ENCODE data around the gene CDC45. TPM values are rescaled to one million over a fixed set of nuclear protein-coding genes. Genes with fewer than 3 reads are reported as not detected.

CDC45 gene
- total and polyA plus RNA-seq, 2 donors (not counting 1 experiment from before 2014, with no cell fraction given), result 3.8 to 12.0 TPM

DNA sequence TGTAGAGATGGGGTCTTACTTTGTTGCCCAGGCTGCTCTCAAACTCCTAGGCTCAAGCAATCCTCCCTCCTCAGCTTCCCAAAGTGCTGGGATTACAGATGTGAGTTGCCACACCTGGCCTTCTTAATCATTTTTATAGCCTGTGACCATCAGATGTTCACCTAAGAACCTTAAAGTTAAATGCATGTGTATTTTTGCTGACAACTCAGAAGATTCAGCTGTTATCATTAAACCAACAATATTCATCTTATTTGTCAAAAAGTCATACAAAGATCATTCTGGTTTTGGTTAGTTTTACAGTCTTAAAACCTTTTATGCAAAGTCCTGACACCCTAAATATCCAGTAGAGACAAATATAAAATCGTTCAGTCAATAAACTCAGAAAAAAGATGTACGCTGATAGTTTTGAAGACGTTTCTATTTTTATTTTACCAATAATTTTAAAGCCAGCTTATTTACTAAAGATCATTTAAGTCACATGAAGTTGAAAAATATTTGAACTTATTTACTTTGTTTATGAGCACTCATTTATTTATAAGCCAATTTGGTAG lies 22.3 kb downstream of the CDC45 start:
- Histone ChIP-seq H3K4me2 (ENCODE audit: extremely low read depth, insufficient read depth, low read length) (no peak overlapping the region), H3K9me3 (ENCODE audit: control insufficient read depth, insufficient read depth, low read depth, low read length) (no peaks in the 10 kb centered on the region), H2AFZ (ENCODE audit: low read length) (no peak overlapping the region), H4K20me1 (ENCODE audit: control insufficient read depth, extremely low read depth, insufficient read depth, low read length) (no peaks in the 10 kb centered on the region), H3K27me3 (ENCODE audit: control insufficient read depth, insufficient read depth, low read length) (no peaks in the 10 kb centered on the region), H3K9ac (ENCODE audit: insufficient read depth, low read length) (no peak overlapping the region), H3K4me1 (ENCODE audit: control insufficient read depth, extremely low read depth, insufficient read depth, low read length) (peaks cover 3% of the 10 kb centered on the region), H3K79me2 (ENCODE audit: control insufficient read depth, insufficient read depth, low read length) (no peaks in the 10 kb centered on the region), H3K27ac (ENCODE audit: insufficient read depth, low read length) (no peak overlapping the region), H3K36me3 (ENCODE audit: control insufficient read depth, insufficient read depth, low read length) (peaks cover 1% of the 10 kb centered on the region), H3K4me3 (replicated peaks in 1 of 4; ENCODE audit: control extremely low read depth in 1 of 4, insufficient read depth in 1 of 4, low read depth in 3 of 4, low read length in 4 of 4) (no peak overlapping the region)
- TF ChIP-seq, protein P1, sequence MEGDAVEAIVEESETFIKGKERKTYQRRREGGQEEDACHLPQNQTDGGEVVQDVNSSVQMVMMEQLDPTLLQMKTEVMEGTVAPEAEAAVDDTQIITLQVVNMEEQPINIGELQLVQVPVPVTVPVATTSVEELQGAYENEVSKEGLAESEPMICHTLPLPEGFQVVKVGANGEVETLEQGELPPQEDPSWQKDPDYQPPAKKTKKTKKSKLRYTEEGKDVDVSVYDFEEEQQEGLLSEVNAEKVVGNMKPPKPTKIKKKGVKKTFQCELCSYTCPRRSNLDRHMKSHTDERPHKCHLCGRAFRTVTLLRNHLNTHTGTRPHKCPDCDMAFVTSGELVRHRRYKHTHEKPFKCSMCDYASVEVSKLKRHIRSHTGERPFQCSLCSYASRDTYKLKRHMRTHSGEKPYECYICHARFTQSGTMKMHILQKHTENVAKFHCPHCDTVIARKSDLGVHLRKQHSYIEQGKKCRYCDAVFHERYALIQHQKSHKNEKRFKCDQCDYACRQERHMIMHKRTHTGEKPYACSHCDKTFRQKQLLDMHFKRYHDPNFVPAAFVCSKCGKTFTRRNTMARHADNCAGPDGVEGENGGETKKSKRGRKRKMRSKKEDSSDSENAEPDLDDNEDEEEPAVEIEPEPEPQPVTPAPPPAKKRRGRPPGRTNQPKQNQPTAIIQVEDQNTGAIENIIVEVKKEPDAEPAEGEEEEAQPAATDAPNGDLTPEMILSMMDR (conservative IDR thresholded peaks at IDR 0.05 in 1 of 2, IDR thresholded peaks at IDR 0.05 in 1 of 2; ENCODE audit: low read depth in 1 of 2, low read length in 2 of 2), result no peak
- TF ChIP-seq EZH2 (IDR thresholded peaks at IDR 0.05; ENCODE audit: low read length, missing control alignments), result no peak
- no peak for DNase-seq (ENCODE audit: low read depth in 2 of 2)

DNA sequence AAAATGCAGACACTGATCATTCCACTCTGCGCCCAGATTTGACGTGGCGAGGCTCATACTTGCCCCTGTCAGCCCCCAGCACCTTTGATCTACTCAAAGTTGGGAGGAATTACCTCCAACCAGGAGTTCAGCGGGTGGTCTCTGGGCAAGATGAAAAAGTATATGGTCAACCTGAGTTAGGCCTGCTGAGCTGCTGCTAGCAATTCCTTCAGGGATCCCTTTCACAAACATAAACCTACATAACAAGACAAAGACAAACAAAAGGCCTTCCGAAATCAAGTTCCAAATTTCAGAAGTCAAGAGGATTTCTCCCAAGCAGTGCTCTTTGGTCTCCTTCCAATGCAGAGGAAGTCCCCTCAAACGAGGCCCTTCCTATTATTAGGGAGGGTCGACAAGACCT lies 23.6 kb downstream of the CDC45 start:
- no peaks in the 10 kb centered on the region for H3K4me1 ChIP-seq (ENCODE audit: control insufficient read depth, extremely low read depth, insufficient read depth, low read length)
- H3K4me2 ChIP-seq (ENCODE audit: extremely low read depth, insufficient read depth, low read length), result no peak overlapping the region
- H2AFZ ChIP-seq (ENCODE audit: low read length), result no peak overlapping the region
- H3K4me3 ChIP-seq (replicated peaks in 1 of 4; ENCODE audit: control extremely low read depth in 1 of 4, insufficient read depth in 1 of 4, low read depth in 3 of 4, low read length in 4 of 4), result no peak overlapping the region
- H3K9ac ChIP-seq (ENCODE audit: insufficient read depth, low read length), result no peak overlapping the region
- no peaks in the 10 kb centered on the region for H4K20me1 ChIP-seq (ENCODE audit: control insufficient read depth, extremely low read depth, insufficient read depth, low read length)
- peaks cover 3% of the 10 kb centered on the region for H3K36me3 ChIP-seq (ENCODE audit: control insufficient read depth, insufficient read depth, low read length)
- H3K27ac ChIP-seq (ENCODE audit: insufficient read depth, low read length), result no peak overlapping the region
- TF ChIP-seq, protein P1 (conservative IDR thresholded peaks at IDR 0.05 in 1 of 2, IDR thresholded peaks at IDR 0.05 in 1 of 2; ENCODE audit: low read depth in 1 of 2, low read length in 2 of 2), result no peak
- no peak for TF ChIP-seq EZH2 (IDR thresholded peaks at IDR 0.05; ENCODE audit: low read length, missing control alignments)
- H3K9me3 ChIP-seq (ENCODE audit: control insufficient read depth, insufficient read depth, low read depth, low read length), result no peaks in the 10 kb centered on the region
- H3K79me2 ChIP-seq (ENCODE audit: control insufficient read depth, insufficient read depth, low read length), result no peaks in the 10 kb centered on the region
- no peaks in the 10 kb centered on the region for H3K27me3 ChIP-seq (ENCODE audit: control insufficient read depth, insufficient read depth, low read length)
- no peak for DNase-seq (ENCODE audit: low read depth in 2 of 2)

DNA sequence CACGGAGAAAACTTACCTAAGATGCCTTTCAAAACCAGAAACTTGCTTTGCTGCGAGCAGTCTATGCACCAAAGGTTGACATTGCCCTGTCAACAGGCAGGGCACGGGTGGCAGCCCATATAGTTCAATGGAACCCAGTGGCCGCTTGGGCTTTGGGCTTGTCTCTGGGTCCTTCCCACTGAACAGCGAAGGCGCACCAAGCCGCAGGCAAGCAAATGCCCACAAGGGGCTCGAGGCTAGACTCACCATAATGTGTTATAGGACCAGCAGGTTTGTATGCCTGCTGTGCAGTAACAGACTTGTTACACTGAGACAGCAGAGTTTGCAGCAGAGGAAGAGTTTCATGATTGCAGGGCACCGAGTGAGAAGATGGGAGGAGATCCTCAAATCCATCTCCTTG lies 24.1 kb downstream of the CDC45 start:
- Histone ChIP-seq H2AFZ (ENCODE audit: low read length) (no peak overlapping the region), H3K4me1 (ENCODE audit: control insufficient read depth, extremely low read depth, insufficient read depth, low read length) (no peaks in the 10 kb centered on the region), H3K79me2 (ENCODE audit: control insufficient read depth, insufficient read depth, low read length) (no peaks in the 10 kb centered on the region), H3K4me2 (ENCODE audit: extremely low read depth, insufficient read depth, low read length) (no peak overlapping the region), H3K9me3 (ENCODE audit: control insufficient read depth, insufficient read depth, low read depth, low read length) (no peaks in the 10 kb centered on the region), H3K27ac (ENCODE audit: insufficient read depth, low read length) (no peak overlapping the region), H3K36me3 (ENCODE audit: control insufficient read depth, insufficient read depth, low read length) (peaks cover 3% of the 10 kb centered on the region), H3K9ac (ENCODE audit: insufficient read depth, low read length) (no peak overlapping the region), H3K4me3 (replicated peaks in 1 of 4; ENCODE audit: control extremely low read depth in 1 of 4, insufficient read depth in 1 of 4, low read depth in 3 of 4, low read length in 4 of 4) (no peak overlapping the region), H3K27me3 (ENCODE audit: control insufficient read depth, insufficient read depth, low read length) (no peaks in the 10 kb centered on the region), H4K20me1 (ENCODE audit: control insufficient read depth, extremely low read depth, insufficient read depth, low read length) (no peaks in the 10 kb centered on the region)
- no peak for DNase-seq (ENCODE audit: low read depth in 2 of 2)
- TF ChIP-seq, protein P1 (conservative IDR thresholded peaks at IDR 0.05 in 1 of 2, IDR thresholded peaks at IDR 0.05 in 1 of 2; ENCODE audit: low read depth in 1 of 2, low read length in 2 of 2), result no peak
- no peak for TF ChIP-seq EZH2 (IDR thresholded peaks at IDR 0.05; ENCODE audit: low read length, missing control alignments)

Data from fibroblast of lung (primary cell).